IMR-90 (cell line): ENCODE results near the gene FBXL14. TPM values are rescaled to one million over a fixed set of nuclear protein-coding genes. Genes with fewer than 3 reads are reported as not detected.

Experiments
- ATAC-seq: fragments of 200-7000 bp; cut with Tn5 transposase; 2 replicates; pipeline ENCODE4 v1.9.1; 2020; ENCODE audit warnings: low read depth, mild to moderate bottlenecking, moderate library complexity
- BruUV-seq: library from RNA; stranded (reverse); fragments of 400-500 nt; replicated peaks from 2 replicates; lab custom pipeline; 2021; lab: Mats Ljungman, UMichigan
- CTCF ChIA-PET: fragments of 300-600 bp; formaldehyde crosslinking; extraction: SDS; loops from one replicate; lab custom pipeline; 2021; ENCODE audit warnings: antibody characterized with exemption; lab: Yijun Ruan, JAX
- POLR2A ChIA-PET: fragments of 300-600 bp; sonication (Branson Sonifier 250); formaldehyde crosslinking; loops from one replicate; lab custom pipeline; 2022; ENCODE audit warnings: antibody characterized with exemption; ENCODE audit not compliant: unreplicated experiment; lab: Charles Lee
- DNase-seq: peaks from one replicate; pipeline ENCODE4 v3.0.0; 2013
- H2AFZ ChIP-seq: replicated peaks from 2 replicates; pipeline ENCODE3; 2013; ENCODE audit warnings: low read length, mild to moderate bottlenecking; ENCODE audit not compliant: poor library complexity
- H2AK5ac ChIP-seq: 2 replicates; pipeline ENCODE4 v1.6.1; 2013; ENCODE audit warnings: low read depth, low read length, inconsistent platforms
- H2AK9ac ChIP-seq: replicated peaks from 2 replicates; pipeline ENCODE3; 2013; ENCODE audit warnings: mild to moderate bottlenecking, low read depth, low read length, moderate library complexity; ENCODE audit not compliant: poor library complexity
- H2BK120ac ChIP-seq: 2 replicates; pipeline ENCODE4 v1.6.1; 2013; ENCODE audit warnings: low read depth, low read length, inconsistent platforms
- H2BK15ac ChIP-seq: 3 replicates; pipeline ENCODE4 v1.6.1; 2013; ENCODE audit warnings: low read depth, low read length, inconsistent platforms
- H2BK20ac ChIP-seq: 2 replicates; pipeline ENCODE4 v1.6.1; 2013; ENCODE audit warnings: low read depth, mild to moderate bottlenecking, inconsistent platforms, low read length, moderate library complexity
- H2BK5ac ChIP-seq: 2 replicates; pipeline ENCODE4 v1.6.1; 2013; ENCODE audit warnings: mild to moderate bottlenecking, low read depth, low read length, inconsistent platforms; ENCODE audit not compliant: poor library complexity, severe bottlenecking
- H3K14ac ChIP-seq: replicated peaks from 2 replicates; pipeline ENCODE4 v1.6.1; 2013; ENCODE audit warnings: low read depth, low read length, inconsistent platforms
- H3K18ac ChIP-seq: 2 replicates; pipeline ENCODE4 v1.6.1; 2013; ENCODE audit warnings: low read depth, low read length, control low read depth
- H3K23ac ChIP-seq: 2 replicates; pipeline ENCODE4 v1.6.1; 2013; ENCODE audit warnings: low read depth, low read length, inconsistent platforms
- H3K27ac ChIP-seq: 2 replicates; pipeline ENCODE4 v1.5.1; 2013; ENCODE audit warnings: mild to moderate bottlenecking, control low read depth, low read length; ENCODE audit not compliant: insufficient read depth
- H3K27me3 ChIP-seq: 2 replicates; pipeline ENCODE4 v1.6.1; 2013; ENCODE audit warnings: low read length; ENCODE audit not compliant: control insufficient read depth, insufficient read depth
- H3K36me3 ChIP-seq: 2 replicates; pipeline ENCODE4 v1.6.1; 2013; ENCODE audit warnings: low read length, mixed read lengths; ENCODE audit not compliant: control insufficient read depth, insufficient read depth
- H3K4ac ChIP-seq: 2 replicates; pipeline ENCODE4 v1.6.1; 2013; ENCODE audit warnings: low read depth, low read length, inconsistent platforms
- H3K4me1 ChIP-seq: 2 replicates; pipeline ENCODE4 v1.6.1; 2013; ENCODE audit warnings: low read length, mixed read lengths; ENCODE audit not compliant: control insufficient read depth, insufficient read depth
- H3K4me2 ChIP-seq: 2 replicates; pipeline ENCODE4 v1.6.1; 2013; ENCODE audit warnings: low read depth, mild to moderate bottlenecking, control low read depth, low read length, moderate library complexity
- H3K4me3 ChIP-seq: 2 replicates; pipeline ENCODE4 v1.5.1; 2013; ENCODE audit warnings: low read depth, mild to moderate bottlenecking, control low read depth, low read length, moderate library complexity; ENCODE audit not compliant: insufficient read depth
- H3K56ac ChIP-seq: 2 replicates; pipeline ENCODE4 v1.6.1; 2013; ENCODE audit warnings: low read length, inconsistent platforms; ENCODE audit not compliant: insufficient read depth; ENCODE audit errors: extremely low read depth
- H3K79me1 ChIP-seq, 2 experiments: 2 replicates each; pipeline ENCODE4 v1.6.1; 2013; ENCODE audit warnings: low read length in 2 of 2, inconsistent platforms in 1 of 2, low read depth in 1 of 2
- H3K9ac ChIP-seq: 2 replicates; pipeline ENCODE4 v1.6.1; 2013; ENCODE audit warnings: low read depth, low read length, control low read depth
- H3K9me1 ChIP-seq: 2 replicates; pipeline ENCODE4 v1.6.1; 2013; ENCODE audit warnings: low read length, inconsistent platforms; ENCODE audit not compliant: insufficient read depth
- H3K9me3 ChIP-seq: 2 replicates; pipeline ENCODE4 v1.6.1; 2013; ENCODE audit warnings: low read length; ENCODE audit not compliant: control insufficient read depth, insufficient read depth
- H4K20me1 ChIP-seq: 2 replicates; pipeline ENCODE4 v1.6.1; 2013; ENCODE audit warnings: low read length, inconsistent platforms; ENCODE audit not compliant: insufficient read depth
- H4K5ac ChIP-seq: 2 replicates; pipeline ENCODE4 v1.6.1; 2013; ENCODE audit warnings: mild to moderate bottlenecking, low read depth, low read length, control low read depth
- H4K8ac ChIP-seq, 2 experiments: 2 replicates each; pipeline ENCODE4 v1.6.1; 2013; ENCODE audit warnings: low read depth in 2 of 2, low read length in 2 of 2, control low read depth in 1 of 2, inconsistent platforms in 1 of 2
- H4K91ac ChIP-seq: 2 replicates; pipeline ENCODE4 v1.6.1; 2013; ENCODE audit warnings: low read depth, low read length, inconsistent platforms; ENCODE audit not compliant: insufficient read depth
- CHD1 ChIP-seq: IDR thresholded peaks from 2 replicates; pipeline ENCODE4 v1.6.1; 2012; ENCODE audit warnings: low read depth, low read length, improper control_type of control experiment
- MAFK ChIP-seq: IDR thresholded peaks from 2 replicates; pipeline ENCODE4 v1.6.1; 2012; ENCODE audit warnings: low read depth, low read length, improper control_type of control experiment
- MAZ ChIP-seq: IDR thresholded peaks from 2 replicates; pipeline ENCODE4 v1.6.1; 2012; ENCODE audit warnings: low read depth, mild to moderate bottlenecking, low read length, improper control_type of control experiment, moderate library complexity, borderline replicate concordance
- MXI1 ChIP-seq: IDR thresholded peaks from 2 replicates; pipeline ENCODE4 v1.6.1; 2012; ENCODE audit warnings: low read depth, mild to moderate bottlenecking, low read length, moderate library complexity, borderline replicate concordance
- RAD21 ChIP-seq: IDR thresholded peaks from 2 replicates; pipeline ENCODE4 v1.6.1; 2012; ENCODE audit warnings: low read length, improper control_type of control experiment
- SMC3 ChIP-seq: fragments of 150-350 bp; IDR thresholded peaks from 2 replicates; pipeline ENCODE4 v1.6.1; 2016; ENCODE audit warnings: low read depth, mild to moderate bottlenecking, antibody characterized with exemption, low read length, moderate library complexity
- WGBS, 2 experiments: methylation state at CpG; one replicate each; pipeline versions ENCODE4 v1.1.5 to v1.1.7; 2013; ENCODE audit warnings: missing lambda C conversion rate in 2 of 2; ENCODE audit not compliant: insufficient read length in 1 of 2; ENCODE audit errors: extremely low coverage in 2 of 2; 5-methylcytosine and 5-hydroxymethylcytosine counted together
- dilution Hi-C: fragments of 300-500 bp; cut with HindIII; formaldehyde crosslinking; loops from one replicate; pipeline ENCODE4 v1.14.3; 2018; ENCODE audit warnings: low sequenced_read_pairs; ENCODE audit not compliant: unreplicated experiment
- in situ Hi-C: fragments of 300-500 bp; cut with MboI; formaldehyde crosslinking; loops from 3 replicates; pipeline ENCODE4 v1.14.3; 2019; ENCODE audit warnings: low sequenced_read_pairs, inconsistent platforms, mixed read lengths
- intact Hi-C: fragments of 100-400 bp; cut with micrococcal nuclease; formaldehyde crosslinking; loops from 2 replicates; pipeline ENCODE4 v1.10.0; 2022
- polyA plus RNA-seq, 3 experiments: library from polyadenylated mRNA; depleted of rRNA; stranded (reverse); fragments of >200 nt; gene quantifications; 2 replicates each; pipeline ENCODE4 v1.2.3, GENCODE V29; 2012; ENCODE audit warnings: low replicate concordance in 1 of 3
- total RNA-seq: library from RNA; depleted of rRNA; stranded (reverse); fragments of >200 nt; gene quantifications from 2 replicates; pipeline ENCODE4 v1.2.3, GENCODE V29; 2012

FBXL14 gene
- total and polyA plus RNA-seq, 2 of the 4 experiments (the other 2 are of a cell fraction) = 4.7 to 7.3 TPM

DNA sequence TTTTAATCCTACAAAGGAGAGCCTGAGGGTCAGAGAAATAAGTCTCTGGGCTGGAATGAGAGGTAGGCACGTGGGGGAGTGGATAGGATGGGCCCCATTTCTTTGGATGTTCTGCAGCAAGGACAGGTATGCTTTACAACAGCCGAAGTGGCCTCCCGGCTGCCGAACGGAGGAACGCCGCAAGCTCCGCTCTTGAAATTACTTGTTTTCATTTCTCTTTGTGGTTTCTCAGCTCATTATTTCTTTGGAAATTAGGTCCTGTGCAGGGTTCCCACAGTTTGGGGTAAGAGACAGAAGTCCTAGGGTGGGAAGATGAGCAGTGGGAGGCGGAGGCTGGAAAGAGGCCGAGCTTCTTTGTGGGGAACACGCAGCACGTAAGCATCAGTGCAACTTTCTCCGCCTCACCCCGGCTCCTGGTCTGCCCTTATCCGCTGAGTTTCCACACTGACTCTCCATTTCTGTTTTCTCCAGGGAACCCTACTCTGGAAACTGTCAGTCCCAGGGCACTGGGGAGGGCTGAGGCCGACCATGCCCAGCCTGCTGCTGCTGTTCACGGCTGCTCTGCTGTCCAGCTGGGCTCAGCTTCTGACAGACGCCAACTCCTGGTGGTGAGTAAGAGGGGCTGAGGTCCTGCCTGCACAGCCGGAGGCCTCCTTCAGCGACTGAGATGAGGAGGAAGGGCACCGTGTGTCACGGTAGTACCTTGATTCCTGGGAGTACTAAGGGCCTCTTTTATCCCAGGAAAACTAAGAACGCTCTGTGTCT is 36.6 kb upstream of the FBXL14 start:
- Histone ChIP-seq H3K4me2 (no peak overlapping the region; the same call in 1 of the 2 replicates), H3K79me1 (peaks cover 11 to 70% of the 10 kb centered on the region in 2 experiments), H2BK5ac (no peak overlapping the region), H2AK5ac (no peak overlapping the region), H2BK120ac (no peak overlapping the region), H3K4me1 (peaks cover 19% of the 10 kb centered on the region), H3K27ac (no peak overlapping the region), H3K4ac (0 out of 2 replicates have a peak overlapping the region, but pooled peaks have one; percentile 16), H2BK20ac (no peak overlapping the region), H2BK15ac (no peak overlapping the region), H3K56ac (no peak overlapping the region), H4K20me1 (peaks cover 16% of the 10 kb centered on the region), H3K9ac (no peak overlapping the region), H3K9me1 (peaks cover 3% of the 10 kb centered on the region), H3K4me3 (no peak overlapping the region), H3K27me3 (no peaks in the 10 kb centered on the region), H3K36me3 (peaks cover 6% of the 10 kb centered on the region; the same call in 1 of the 2 replicates), H4K8ac (peak overlapping the region in 1 of 2 experiments; percentile 36; a peak in 1 of 4 replicates), H2AK9ac (no peak overlapping the region), H3K14ac (0 out of 2 replicates have a peak overlapping the region, but pooled peaks have one; percentile 28), H4K5ac (no peak overlapping the region), H3K23ac (peak overlapping the region; percentile 38; the same call in 1 of the 2 replicates), H3K18ac (no peak overlapping the region), H2AFZ (peak overlapping the region; percentile 1), H3K9me3 (no peaks in the 10 kb centered on the region), H4K91ac (no peak overlapping the region; the same call in 1 of the 2 replicates)
- in situ Hi-C loops = no loop called here
- 72% methylated on average over 11 of the region's 23 CpGs; no CpG with 5 or more reads in 1 of the 2 experiments for WGBS, 2 experiments
- TF ChIP-seq RAD21 (no peak), SMC3 (no peak), CHD1 (no peak), MXI1 (peak; percentile 68), MAFK (no peak), MAZ (no peak)
- no TSS peak for BruUV-seq
- CTCF ChIA-PET = interaction anchor here (1.1 kb wide), 1 partner anchor 43 kb away, joined by 3 read pairs; no protein-coding TSS in a partner anchor
- POLR2A ChIA-PET = no interaction called here
- ATAC-seq (peak; percentile 52), DNase-seq (peak; percentile 77)
- intact Hi-C loops = loop anchor here (5.0 kb wide), 1 partner anchor 161 kb away; no protein-coding TSS in a partner anchor
- dilution Hi-C loops = no loop called here
